Myometrial cell (primary cell): Measurements from ENCODE around the gene VPS4B. TPM values are rescaled to one million over a fixed set of nuclear protein-coding genes. Genes with fewer than 3 reads are reported as not detected.

ENCODE experiments used
- total RNA-seq: library from RNA; depleted of rRNA; stranded (reverse); fragments of >200 nt; gene quantifications from 2 replicates; pipeline ENCODE4 v1.2.3, GENCODE V29; 2015

VPS4B gene
- 26.8 and 30.5 TPM in 2 replicates for total RNA-seq

GRCh38 chr18:63422087-63422863 lies at the start of gene VPS4B:
VPS4B (minus strand) TSS chr18:63422476; CDS start chr18:63422259, 217 bp downstream.

GRCh38 chr18:63367053-63367953 lies 55.0 kb downstream of the VPS4B start, which contains the start of gene KDSR:
KDSR (minus strand) TSS chr18:63367206; CDS start chr18:63367118, 88 bp downstream.

Other genes starting within 250 kb of the VPS4B start
- under 0.01 TPM in 1 of 2 replicates, not detected in the other for gene BCL2, start 102.7 kb downstream of the VPS4B start, total RNA-seq
- 20.8 and 39.5 TPM in 2 replicates for gene KDSR, start 55.3 kb downstream of the VPS4B start, total RNA-seq
- gene SERPINB5, start 54.5 kb upstream of the VPS4B start, total RNA-seq, result not detected in 2 replicates
- gene SERPINB12, start 119.9 kb upstream of the VPS4B start, total RNA-seq, result not detected in 2 replicates
- gene SERPINB13, start 164.9 kb upstream of the VPS4B start, total RNA-seq, result not detected in 2 replicates
- not detected in 2 replicates for gene SERPINB4, start 221.8 kb upstream of the VPS4B start, total RNA-seq
- gene SERPINB3, start 239.4 kb upstream of the VPS4B start, total RNA-seq, result not detected in 2 replicates